Activated naive CD4-positive, alpha-beta T cell treated with anti-CD3 and anti-CD28 coated beads, Interleukin-2, amount 50 U/mL, for 72 hours (primary cell): ENCODE data around the gene DESI1. TPM values are rescaled to one million over a fixed set of nuclear protein-coding genes. Genes with fewer than 3 reads are reported as not detected.
"Not testable (repeated sequence)": the region's sequence is repeated elsewhere in the genome, so short reads cannot be mapped to it uniquely, and the experiment has no call there.

Source experiments
- ATAC-seq, 2 donors: fragments of 150-1000 bp; cut with Tn5 transposase; 2 replicates each; pipeline ENCODE4 v1.10.0; 2021; ENCODE audit warnings: mild to moderate bottlenecking in 2 of 2, moderate library complexity in 2 of 2
- DNase-seq, 2 donors: peaks; one replicate each; pipeline ENCODE4 v3.0.0; 2021 to 2022; ENCODE audit warnings: low spot score in 2 of 2
- H3K27ac Mint-ChIP-seq, 2 donors: one replicate each; pipeline ENCODE4 v1.8.0; 2022; ENCODE audit warnings: mild to moderate bottlenecking in 2 of 2, mixed read lengths in 2 of 2
- H3K36me3 Mint-ChIP-seq, 2 donors: one replicate each; pipeline ENCODE4 v1.8.0; 2022; ENCODE audit warnings: mixed read lengths in 2 of 2
- H3K9me3 Mint-ChIP-seq, 2 donors: one replicate each; pipeline ENCODE4 v1.8.0; 2022; ENCODE audit warnings: mixed read lengths in 2 of 2
- total RNA-seq, 2 donors: library from RNA; stranded (reverse); gene quantifications; one replicate each; pipeline ENCODE4 v1.2.3, GENCODE V29; 2022

DESI1 gene
- 10 to 100 TPM; 18.3 to 44.8 TPM for total RNA-seq

GRCh38 chr22:41620589-41621098, at the start of gene DESI1:
Gene DESI1 (minus strand): TSS chr22:41621043. CDS start chr22:41620839, 204 bp downstream.
- ATAC-seq (peak; percentile 43 to 87), DNase-seq (no peak)
- H3K36me3 Mint-ChIP-seq, result peaks cover 20 to 30% of the 10 kb centered on the region in 2 donors
- peak within 1 kb of the TSS; percentile 97 to 100 for H3K27ac Mint-ChIP-seq
- H3K9me3 Mint-ChIP-seq, result no peaks in the 10 kb centered on the region

- peaks cover 0 to 4% of the 10 kb centered on the region in 2 donors for H3K36me3 Mint-ChIP-seq
- H3K27ac Mint-ChIP-seq, result peak overlapping the region in 1 of 2 donors; percentile 46
Observed at GRCh38 chr22:41668971-41669911, 48.4 kb upstream of the DESI1 start.

GRCh38 chr22:41664951-41665350, 44.1 kb upstream of the DESI1 start:
- Mint-ChIP-seq H3K27ac (peak overlapping the region in 1 of 2 donors; percentile 86), H3K36me3 (peaks cover 9 to 15% of the 10 kb centered on the region in 2 donors), H3K9me3 (no peaks in the 10 kb centered on the region)
- no peak for DNase-seq
- ATAC-seq, result no peak

More at GRCh38 chr22:41668971-41669911, 48.4 kb upstream of the DESI1 start:
- ATAC-seq (no peak), DNase-seq (no peak)
- H3K9me3 Mint-ChIP-seq, result no peaks in the 10 kb centered on the region

- Mint-ChIP-seq H3K9me3 (no peaks in the 10 kb centered on the region), H3K36me3 (peaks cover 11 to 16% of the 10 kb centered on the region in 2 donors), H3K27ac (peak overlapping the region; percentile 31 to 86)
- DNase-seq, result no peak
- no peak for ATAC-seq
Observed at GRCh38 chr22:41664490-41664889, 43.6 kb upstream of the DESI1 start.

- not testable (repeated sequence) for ATAC-seq, DNase-seq, H3K9me3 Mint-ChIP-seq
- Mint-ChIP-seq H3K27ac (peak overlapping the region; percentile 26 to 86), H3K36me3 (peaks cover 11 to 16% of the 10 kb centered on the region in 2 donors)
Observed at GRCh38 chr22:41663594-41663993, 42.8 kb upstream of the DESI1 start.

GRCh38 chr22:41661713-41662112, 40.9 kb upstream of the DESI1 start:
- no peak overlapping the region for H3K27ac Mint-ChIP-seq
- H3K36me3 Mint-ChIP-seq, result peaks cover 11 to 16% of the 10 kb centered on the region in 2 donors
- ATAC-seq (no peak), DNase-seq (no peak)
- H3K9me3 Mint-ChIP-seq, result no peaks in the 10 kb centered on the region

- H3K36me3 Mint-ChIP-seq, result peaks cover 11 to 16% of the 10 kb centered on the region in 2 donors
- ATAC-seq (no peak), DNase-seq (no peak)
- no peaks in the 10 kb centered on the region for H3K9me3 Mint-ChIP-seq
- peak overlapping the region; percentile 50 to 89 for H3K27ac Mint-ChIP-seq
Observed at GRCh38 chr22:41661088-41661487, 40.2 kb upstream of the DESI1 start.

- ATAC-seq (no peak), DNase-seq (no peak)
- peaks cover 11 to 16% of the 10 kb centered on the region in 2 donors for H3K36me3 Mint-ChIP-seq
- H3K27ac Mint-ChIP-seq, result peak overlapping the region; percentile 50 to 89
- H3K9me3 Mint-ChIP-seq, result no peaks in the 10 kb centered on the region
Observed at GRCh38 chr22:41660416-41660815, 39.6 kb upstream of the DESI1 start.

- peak overlapping the region; percentile 50 to 89 for H3K27ac Mint-ChIP-seq
- ATAC-seq, result no peak
Observed at GRCh38 chr22:41659941-41660340, 39.1 kb upstream of the DESI1 start.

GRCh38 chr22:41658869-41659268, 38.0 kb upstream of the DESI1 start:
- Mint-ChIP-seq H3K36me3 (peaks cover 11 to 16% of the 10 kb centered on the region in 2 donors), H3K9me3 (no peaks in the 10 kb centered on the region), H3K27ac (no peak overlapping the region)
- DNase-seq (no peak), ATAC-seq (no peak)

More at GRCh38 chr22:41659941-41660340, 39.1 kb upstream of the DESI1 start:
- DNase-seq, result no peak
- Mint-ChIP-seq H3K9me3 (no peaks in the 10 kb centered on the region), H3K36me3 (peaks cover 11 to 16% of the 10 kb centered on the region in 2 donors)

GRCh38 chr22:41657709-41658108, 36.9 kb upstream of the DESI1 start:
- ATAC-seq (no peak), DNase-seq (no peak)
- H3K27ac Mint-ChIP-seq, result no peak overlapping the region
- peaks cover 11 to 16% of the 10 kb centered on the region in 2 donors for H3K36me3 Mint-ChIP-seq
- H3K9me3 Mint-ChIP-seq, result no peaks in the 10 kb centered on the region

GRCh38 chr22:41656556-41656955, 35.7 kb upstream of the DESI1 start:
- Mint-ChIP-seq H3K9me3 (no peaks in the 10 kb centered on the region), H3K27ac (peak overlapping the region in 1 of 2 donors; percentile 36), H3K36me3 (peaks cover 11 to 13% of the 10 kb centered on the region in 2 donors)
- DNase-seq (no peak), ATAC-seq (no peak)

- H3K27ac Mint-ChIP-seq, result peak overlapping the region in 1 of 2 donors; percentile 20
- ATAC-seq, result no peak
- peaks cover 9% of the 10 kb centered on the region in 2 donors for H3K36me3 Mint-ChIP-seq
Observed at GRCh38 chr22:41654322-41654721, 33.5 kb upstream of the DESI1 start.

GRCh38 chr22:41650821-41651220, 30.0 kb upstream of the DESI1 start:
- Mint-ChIP-seq H3K27ac (no peak overlapping the region), H3K36me3 (peaks cover 9% of the 10 kb centered on the region in 2 donors), H3K9me3 (no peaks in the 10 kb centered on the region)
- no peak for DNase-seq
- no peak for ATAC-seq

More at GRCh38 chr22:41654322-41654721, 33.5 kb upstream of the DESI1 start:
- no peaks in the 10 kb centered on the region for H3K9me3 Mint-ChIP-seq
- DNase-seq, result no peak

GRCh38 chr22:41650229-41650628, 29.4 kb upstream of the DESI1 start:
- H3K9me3 Mint-ChIP-seq, result no peaks in the 10 kb centered on the region
- DNase-seq, result no peak
- no peak overlapping the region for H3K27ac Mint-ChIP-seq
- ATAC-seq, result no peak
- peaks cover 9% of the 10 kb centered on the region in 2 donors for H3K36me3 Mint-ChIP-seq

- ATAC-seq (peak in 1 of 2 donors; percentile 54), DNase-seq (no peak)
- Mint-ChIP-seq H3K27ac (peak overlapping the region in 1 of 2 donors; percentile 35), H3K36me3 (peaks cover 9% of the 10 kb centered on the region in 2 donors), H3K9me3 (no peaks in the 10 kb centered on the region)
Observed at GRCh38 chr22:41648432-41648831, 27.6 kb upstream of the DESI1 start.

- DNase-seq (no peak), ATAC-seq (no peak)
- no peaks in the 10 kb centered on the region for H3K9me3 Mint-ChIP-seq
- H3K27ac Mint-ChIP-seq, result peak overlapping the region; percentile 14 to 35
- peaks cover 9 to 13% of the 10 kb centered on the region in 2 donors for H3K36me3 Mint-ChIP-seq
Observed at GRCh38 chr22:41647771-41648170, 26.9 kb upstream of the DESI1 start.
